ENCODE results near the gene PTGES3.

DNA sequence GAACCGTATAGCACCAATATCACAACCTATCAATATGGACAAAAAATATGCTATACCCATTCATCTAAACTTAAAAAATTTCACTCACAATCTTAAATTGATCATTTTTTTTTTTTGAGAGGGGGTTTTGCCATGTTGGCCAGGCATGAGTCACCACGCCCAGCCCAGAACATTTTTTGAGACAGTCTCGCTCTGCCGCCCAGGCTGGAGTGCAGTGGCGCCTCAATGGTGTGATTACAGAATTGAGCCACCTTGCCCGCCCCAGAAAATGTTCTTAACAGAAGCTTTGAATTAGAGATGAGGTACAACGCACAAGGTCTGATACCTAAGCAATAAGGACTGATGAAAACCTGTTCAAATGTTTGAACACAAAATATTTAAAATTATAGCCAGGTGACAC, 26.5 kb downstream of the PTGES3 start:
- TF ChIP-seq CTCF (IDR thresholded peaks at IDR 0.05) (no peak), EZH2phosphoT487 (IDR thresholded peaks at IDR 0.05) (no peak), EZH2 (IDR thresholded peaks at IDR 0.05) (no peak)
